HepG2 (cell line): ENCODE measurements around the gene LYRM1. TPM values are rescaled to one million over a fixed set of nuclear protein-coding genes. Genes with fewer than 3 reads are reported as not detected.

Experiments used
- AGO1 ChIP-seq: fragments of 200-400 bp; formaldehyde crosslinking; IDR thresholded peaks from 2 replicates; pipeline ENCODE4 v1.6.1; 2017; ENCODE audit warnings: mild to moderate bottlenecking, low read depth, low read length, moderate library complexity; ENCODE audit not compliant: poor library complexity, severe bottlenecking
- E2F5 ChIP-seq: sonication (generic); formaldehyde crosslinking; conservative IDR thresholded peaks from 2 replicates; pipeline ENCODE4 v1.4.0; 2020; ENCODE audit warnings: missing genetic modification reagents
- FOXK1 ChIP-seq: sonication (generic); formaldehyde crosslinking; IDR thresholded peaks from 2 replicates; pipeline ENCODE4 v1.4.0; 2020; ENCODE audit warnings: low read depth, missing genetic modification reagents, borderline replicate concordance
- IKZF1 ChIP-seq: fragments of 450-650 bp; IDR thresholded peaks from 2 replicates; pipeline ENCODE4 v1.7.1; 2016
- ISL2 ChIP-seq: sonication (generic); formaldehyde crosslinking; IDR thresholded peaks from 2 replicates; pipeline ENCODE4 v1.5.0; 2020; ENCODE audit warnings: missing genetic modification reagents
- NFAT5 ChIP-seq: sonication (generic); formaldehyde crosslinking; IDR thresholded peaks from 2 replicates; pipeline ENCODE4 v1.4.0; 2020; ENCODE audit warnings: missing genetic modification reagents
- NFE2L1 ChIP-seq: sonication (generic); formaldehyde crosslinking; IDR thresholded peaks from 2 replicates; pipeline ENCODE4 v1.4.0; 2020; ENCODE audit warnings: missing genetic modification reagents, mild to moderate bottlenecking, borderline replicate concordance
- NKX3-1 ChIP-seq: sonication (generic); formaldehyde crosslinking; IDR thresholded peaks from 2 replicates; pipeline ENCODE4 v1.5.0; 2020; ENCODE audit warnings: missing genetic modification reagents
- PHF5A ChIP-seq: IDR thresholded peaks from one replicate; pipeline ENCODE4 v1.6.1; 2018; ENCODE audit warnings: low read depth, missing genetic modification reagents; ENCODE audit not compliant: unreplicated experiment
- RAD51 ChIP-seq: fragments of 450-650 bp; IDR thresholded peaks from 2 replicates; pipeline ENCODE4 v1.6.1; 2016; ENCODE audit warnings: borderline replicate concordance
- REL ChIP-seq: sonication (generic); formaldehyde crosslinking; conservative IDR thresholded peaks from 2 replicates; pipeline ENCODE4 v1.8.0; 2022; ENCODE audit warnings: mild to moderate bottlenecking, missing genetic modification reagents, moderate library complexity
- SNAPC5 ChIP-seq: sonication (generic); formaldehyde crosslinking; IDR thresholded peaks from 2 replicates; pipeline ENCODE4 v1.8.1; 2023; ENCODE audit warnings: mild to moderate bottlenecking, missing genetic modification reagents, borderline replicate concordance
- SPEN ChIP-seq: sonication (generic); formaldehyde crosslinking; IDR thresholded peaks from 2 replicates; pipeline ENCODE4 v1.5.1; 2020; ENCODE audit warnings: low read depth, mild to moderate bottlenecking, missing genetic modification reagents
- STAG1 ChIP-seq: sonication (generic); formaldehyde crosslinking; IDR thresholded peaks from 2 replicates; pipeline ENCODE4 v1.4.0; 2020; ENCODE audit warnings: missing genetic modification reagents
- ZFP90 ChIP-seq: sonication (generic); formaldehyde crosslinking; IDR thresholded peaks from 2 replicates; pipeline ENCODE4 v1.8.0; 2022; ENCODE audit warnings: missing genetic modification reagents, mild to moderate bottlenecking, inconsistent platforms, borderline replicate concordance
- ZNF260 ChIP-seq: sonication (generic); formaldehyde crosslinking; IDR thresholded peaks from 2 replicates; pipeline ENCODE4 v1.4.0; 2020; ENCODE audit warnings: missing genetic modification reagents, low read depth, mild to moderate bottlenecking, borderline replicate concordance
- ZNF431 ChIP-seq: sonication (generic); formaldehyde crosslinking; IDR thresholded peaks from 2 replicates; pipeline ENCODE4 v1.9.0; 2022; ENCODE audit warnings: missing genetic modification reagents, low read depth, mild to moderate bottlenecking, borderline replicate concordance
- ZSCAN12 ChIP-seq: sonication (generic); formaldehyde crosslinking; IDR thresholded peaks from 2 replicates; pipeline ENCODE4 v1.9.0; 2021; ENCODE audit warnings: mild to moderate bottlenecking, missing genetic modification reagents
- polyA plus RNA-seq, 8 experiments: library from polyadenylated mRNA; depleted of rRNA in 3 of 8; stranded (reverse) in 7 of 8; unstranded in 1 of 8; fragments of >200 nt; fragmentation: Illumina TruSeq in 4 of 8; extraction: Trizol in 4 of 8; gene quantifications; 2 replicates each; pipeline versions ENCODE4 v1.2.1 to v1.2.3, GENCODE V29; 2011 to 2016; ENCODE audit warnings: low read depth in 4 of 8, missing spikeins in 1 of 8, mixed read lengths in 1 of 8; ENCODE audit not compliant: insufficient read depth in 1 of 8
- total RNA-seq, 5 experiments: library from RNA; depleted of rRNA; stranded (reverse); fragments of >200 nt; fragmentation: Illumina TruSeq; extraction: Trizol; gene quantifications; 2 replicates each; pipeline ENCODE4 v1.2.3, GENCODE V29; 2016; ENCODE audit warnings: low read depth in 1 of 5
- TF ChIP-seq, protein P1 (sequence below): sonication (generic); formaldehyde crosslinking; IDR thresholded peaks from 2 replicates; pipeline ENCODE4 v1.5.0; 2020; ENCODE audit warnings: mild to moderate bottlenecking, missing genetic modification reagents

The LYRM1 gene
- total and polyA plus RNA-seq, 2 of the 13 experiments (the other 11 are each of a cell fraction or from before 2014, with no cell fraction given), result 59.2 to 82.6 TPM

DNA sequence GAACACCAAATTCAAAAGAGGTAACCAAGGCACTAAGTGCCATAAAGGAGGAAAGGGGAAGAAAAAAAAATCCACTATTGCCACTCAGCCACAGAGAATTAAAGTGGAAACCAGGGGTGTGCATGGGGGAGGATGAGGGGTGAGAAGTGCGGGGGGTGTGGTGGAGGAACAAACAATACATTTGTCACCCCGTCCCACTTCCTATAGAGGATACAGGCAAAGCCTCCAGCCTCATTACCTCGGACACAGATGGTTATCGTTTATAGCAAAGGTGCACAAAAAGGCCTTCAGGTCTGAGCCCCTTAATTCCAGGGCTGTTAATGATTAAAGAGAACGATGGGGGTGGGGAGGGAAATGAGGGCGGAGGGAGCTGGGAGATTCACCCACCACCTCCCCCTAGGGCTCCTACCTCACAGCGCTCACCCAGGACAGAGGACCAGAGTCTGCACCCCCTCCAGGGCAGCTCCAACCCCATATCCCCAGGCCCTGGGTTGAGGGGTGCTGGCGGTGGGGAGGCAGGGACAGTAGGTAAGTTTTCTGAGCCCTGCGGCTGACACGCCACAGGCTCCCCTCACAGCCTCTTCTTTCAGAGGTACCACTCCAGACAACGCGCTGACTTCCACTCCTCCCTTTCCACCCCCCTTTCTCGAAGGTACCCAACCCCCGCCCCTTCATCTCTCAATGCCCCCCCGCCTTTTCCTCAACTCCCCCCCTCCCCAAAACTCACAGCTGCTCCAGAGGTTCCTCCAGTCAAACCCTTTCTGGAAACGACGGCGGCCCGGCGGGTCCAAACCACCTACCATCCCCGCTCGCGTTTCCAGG, 883 bp upstream of the LYRM1 start (continued):
- TF ChIP-seq NFAT5 (CRISPR knock-in tag), result no peak
- no peak for TF ChIP-seq SPEN (CRISPR knock-in tag)
- peak; percentile 61; the same call in 1 of the 2 replicates for TF ChIP-seq SNAPC5 (CRISPR knock-in tag)
- no peak for TF ChIP-seq IKZF1
- TF ChIP-seq ISL2, result 0 out of 2 replicates have a peak, but pooled peaks have one; percentile 50
- TF ChIP-seq ZNF260 (CRISPR knock-in tag), result no peak
- TF ChIP-seq, protein P1, sequence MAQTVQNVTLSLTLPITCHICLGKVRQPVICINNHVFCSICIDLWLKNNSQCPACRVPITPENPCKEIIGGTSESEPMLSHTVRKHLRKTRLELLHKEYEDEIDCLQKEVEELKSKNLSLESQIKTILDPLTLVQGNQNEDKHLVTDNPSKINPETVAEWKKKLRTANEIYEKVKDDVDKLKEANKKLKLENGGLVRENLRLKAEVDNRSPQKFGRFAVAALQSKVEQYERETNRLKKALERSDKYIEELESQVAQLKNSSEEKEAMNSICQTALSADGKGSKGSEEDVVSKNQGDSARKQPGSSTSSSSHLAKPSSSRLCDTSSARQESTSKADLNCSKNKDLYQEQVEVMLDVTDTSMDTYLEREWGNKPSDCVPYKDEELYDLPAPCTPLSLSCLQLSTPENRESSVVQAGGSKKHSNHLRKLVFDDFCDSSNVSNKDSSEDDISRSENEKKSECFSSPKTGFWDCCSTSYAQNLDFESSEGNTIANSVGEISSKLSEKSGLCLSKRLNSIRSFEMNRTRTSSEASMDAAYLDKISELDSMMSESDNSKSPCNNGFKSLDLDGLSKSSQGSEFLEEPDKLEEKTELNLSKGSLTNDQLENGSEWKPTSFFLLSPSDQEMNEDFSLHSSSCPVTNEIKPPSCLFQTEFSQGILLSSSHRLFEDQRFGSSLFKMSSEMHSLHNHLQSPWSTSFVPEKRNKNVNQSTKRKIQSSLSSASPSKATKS (CRISPR knock-in tag), result no peak
- no peak; the same call in 1 of the 2 replicates for TF ChIP-seq STAG1
- TF ChIP-seq ZSCAN12 (CRISPR knock-in tag), result no peak
- no peak; the same call in 1 of the 2 replicates for TF ChIP-seq REL (CRISPR knock-in tag)
- 0 out of 2 replicates have a peak, but pooled peaks have one; percentile 29 for TF ChIP-seq FOXK1 (CRISPR knock-in tag)
- TF ChIP-seq E2F5 (CRISPR knock-in tag), result no peak
- TF ChIP-seq NKX3-1 (CRISPR knock-in tag), result no peak
- TF ChIP-seq PHF5A (CRISPR knock-in tag), result no peak
- no peak for TF ChIP-seq RAD51
- no peak for TF ChIP-seq NFE2L1 (CRISPR knock-in tag)
- no peak for TF ChIP-seq ZFP90 (CRISPR knock-in tag)
- no peak for TF ChIP-seq ZNF431 (CRISPR knock-in tag)
- TF ChIP-seq AGO1, result no peak
